ENCODE measurements around the gene HPS3. TPM values are rescaled to one million over a fixed set of nuclear protein-coding genes. Genes with fewer than 3 reads are reported as not detected.

The HPS3 gene
- total RNA-seq, 1 experiment from 2014 or later, result 11.3 TPM

- H4K20me1 ChIP-seq (ENCODE audit: low read length), result no peaks in the 10 kb centered on the region
- H3K79me2 ChIP-seq (ENCODE audit: low read length), result no peaks in the 10 kb centered on the region
- TF ChIP-seq CTCF (conservative IDR thresholded peaks at IDR 0.05; ENCODE audit: low read depth, low read length) (no peak), EZH2 (IDR thresholded peaks at IDR 0.05; ENCODE audit: low read length, unreplicated experiment) (no peak), EZH2phosphoT487 (IDR thresholded peaks at IDR 0.05; ENCODE audit: borderline replicate concordance, low read length) (no peak)
- H3K27me3 ChIP-seq (ENCODE audit: low read length), result no peaks in the 10 kb centered on the region
- no peaks in the 10 kb centered on the region for H3K4me1 ChIP-seq (ENCODE audit: insufficient read depth, low read length)
- ChIA-PET POLR2A (ENCODE audit: unreplicated experiment) (interaction anchor here (0.7 kb wide), 1 partner anchor 63 kb away, joined by 3 read pairs; no protein-coding TSS in a partner anchor), CTCF (no interaction called here)
- H3K9me2 ChIP-seq (replicated peaks; ENCODE audit: low read length), result no peaks in the 10 kb centered on the region
- intact Hi-C loops (cut with micrococcal nuclease), result no loop called here
- H3K4me3 ChIP-seq (ENCODE audit: low read length), result no peak overlapping the region
- no peak overlapping the region for H3K9ac ChIP-seq (ENCODE audit: low read length)
- ATAC-seq (no peak), DNase-seq (no peak)
- H3F3A ChIP-seq (ENCODE audit: low read length, unreplicated experiment), result no peaks in the 10 kb centered on the region
- H2AFZ ChIP-seq (ENCODE audit: low read length), result no peak overlapping the region
- no peak overlapping the region for H3K27ac ChIP-seq (ENCODE audit: low read length)
- H3K4me2 ChIP-seq (ENCODE audit: low read length), result no peak overlapping the region
- no TSS peak for BruUV-seq (replicated peaks)
- H3K9me3 ChIP-seq (ENCODE audit: low read length), result no peaks in the 10 kb centered on the region
- H3K36me3 ChIP-seq (ENCODE audit: low read depth, low read length), result no peaks in the 10 kb centered on the region
Measured at GRCh38 chr3:149209431-149209830, 80.0 kb downstream of the HPS3 start.

- Histone ChIP-seq H3K4me1 (ENCODE audit: insufficient read depth, low read length) (no peaks in the 10 kb centered on the region), H4K20me1 (ENCODE audit: low read length) (no peaks in the 10 kb centered on the region), H3K9me2 (replicated peaks; ENCODE audit: low read length) (no peaks in the 10 kb centered on the region), H3K9ac (ENCODE audit: low read length) (no peak overlapping the region), H3F3A (ENCODE audit: low read length, unreplicated experiment) (no peaks in the 10 kb centered on the region), H3K36me3 (ENCODE audit: low read depth, low read length) (no peaks in the 10 kb centered on the region), H3K9me3 (ENCODE audit: low read length) (no peaks in the 10 kb centered on the region), H3K27me3 (ENCODE audit: low read length) (no peaks in the 10 kb centered on the region), H3K79me2 (ENCODE audit: low read length) (no peaks in the 10 kb centered on the region), H2AFZ (ENCODE audit: low read length) (no peak overlapping the region), H3K27ac (ENCODE audit: low read length) (no peak overlapping the region), H3K4me3 (ENCODE audit: low read length) (no peak overlapping the region), H3K4me2 (ENCODE audit: low read length) (no peak overlapping the region)
- CTCF ChIA-PET, result no interaction called here
- no TSS peak for BruUV-seq (replicated peaks)
- ATAC-seq, result no peak
- DNase-seq, result no peak
- POLR2A ChIA-PET (ENCODE audit: unreplicated experiment), result no interaction called here
- intact Hi-C loops (cut with micrococcal nuclease), result no loop called here
- TF ChIP-seq EZH2 (IDR thresholded peaks at IDR 0.05; ENCODE audit: low read length, unreplicated experiment) (no peak), EZH2phosphoT487 (IDR thresholded peaks at IDR 0.05; ENCODE audit: borderline replicate concordance, low read length) (no peak), CTCF (conservative IDR thresholded peaks at IDR 0.05; ENCODE audit: low read depth, low read length) (no peak)
Measured at GRCh38 chr3:149212386-149212785, 82.9 kb downstream of the HPS3 start.

GRCh38 chr3:149214702-149215101 is 85.3 kb downstream of the HPS3 start:
- no peaks in the 10 kb centered on the region for H3K4me1 ChIP-seq (ENCODE audit: insufficient read depth, low read length)
- intact Hi-C loops (cut with micrococcal nuclease), result no loop called here
- DNase-seq, result no peak
- H4K20me1 ChIP-seq (ENCODE audit: low read length), result no peaks in the 10 kb centered on the region
- no peaks in the 10 kb centered on the region for H3K9me3 ChIP-seq (ENCODE audit: low read length)
- no peak overlapping the region for H3K9ac ChIP-seq (ENCODE audit: low read length)
- H3K27me3 ChIP-seq (ENCODE audit: low read length), result no peaks in the 10 kb centered on the region
- POLR2A ChIA-PET (ENCODE audit: unreplicated experiment), result no interaction called here
- no TSS peak for BruUV-seq (replicated peaks)
- H3K4me3 ChIP-seq (ENCODE audit: low read length), result no peak overlapping the region
- no peak overlapping the region for H3K27ac ChIP-seq (ENCODE audit: low read length)
- no peak for ATAC-seq
- no peaks in the 10 kb centered on the region for H3K79me2 ChIP-seq (ENCODE audit: low read length)
- H3K36me3 ChIP-seq (ENCODE audit: low read depth, low read length), result no peaks in the 10 kb centered on the region
- H2AFZ ChIP-seq (ENCODE audit: low read length), result no peak overlapping the region
- CTCF ChIA-PET, result no interaction called here
- TF ChIP-seq CTCF (conservative IDR thresholded peaks at IDR 0.05; ENCODE audit: low read depth, low read length) (no peak), EZH2phosphoT487 (IDR thresholded peaks at IDR 0.05; ENCODE audit: borderline replicate concordance, low read length) (no peak), EZH2 (IDR thresholded peaks at IDR 0.05; ENCODE audit: low read length, unreplicated experiment) (no peak)
- no peak overlapping the region for H3K4me2 ChIP-seq (ENCODE audit: low read length)
- no peaks in the 10 kb centered on the region for H3K9me2 ChIP-seq (replicated peaks; ENCODE audit: low read length)
- no peaks in the 10 kb centered on the region for H3F3A ChIP-seq (ENCODE audit: low read length, unreplicated experiment)

Data from PC-3 (cell line).